WTC11 (cell line): Measurements from ENCODE around the gene C16orf46. TPM values are rescaled to one million over a fixed set of nuclear protein-coding genes. Genes with fewer than 3 reads are reported as not detected.

ENCODE experiments used
- ATAC-seq: fragments of 200-7000 bp; cut with Tn5 transposase; 2 replicates; pipeline ENCODE4 v1.10.0; 2021; ENCODE audit warnings: mild to moderate bottlenecking, moderate library complexity
- CTCF ChIA-PET: fragments of 300-600 bp; sonication (Branson Sonifier 250); formaldehyde crosslinking; loops from one replicate; lab custom pipeline; 2021; ENCODE audit warnings: antibody characterized with exemption; lab: Charles Lee
- POLR2A ChIA-PET: fragments of 350-600 bp; sonication (Branson Sonifier 250); formaldehyde crosslinking; loops from one replicate; lab custom pipeline; 2021; ENCODE audit warnings: antibody characterized with exemption; lab: Charles Lee
- DNase-seq: peaks from one replicate; pipeline ENCODE4 v3.0.0; 2021; ENCODE audit warnings: low spot score
- H3K27ac Mint-ChIP-seq: 2 replicates; pipeline ENCODE4 v1.8.0; 2021; ENCODE audit warnings: mixed read lengths
- H3K27me3 Mint-ChIP-seq: 2 replicates; pipeline ENCODE4 v1.8.0; 2021; ENCODE audit warnings: low read depth, mild to moderate bottlenecking, moderate library complexity, mixed read lengths
- H3K36me3 Mint-ChIP-seq: 2 replicates; pipeline ENCODE4 v1.8.0; 2021; ENCODE audit warnings: mixed read lengths
- H3K4me1 Mint-ChIP-seq: 2 replicates; pipeline ENCODE4 v1.8.0; 2022; ENCODE audit warnings: mixed read lengths
- H3K4me3 Mint-ChIP-seq: 2 replicates; pipeline ENCODE4 v1.8.0; 2021; ENCODE audit warnings: mild to moderate bottlenecking, moderate library complexity, mixed read lengths
- H3K9me3 Mint-ChIP-seq: 2 replicates; pipeline ENCODE4 v1.8.0; 2021; ENCODE audit warnings: mixed read lengths
- ARID4B ChIP-seq: sonication (generic); formaldehyde crosslinking; IDR thresholded peaks from 2 replicates; pipeline ENCODE4 v1.8.0; 2023; ENCODE audit warnings: missing genetic modification reagents, mild to moderate bottlenecking, borderline replicate concordance
- ATF1 ChIP-seq: sonication (generic); formaldehyde crosslinking; IDR thresholded peaks from 2 replicates; pipeline ENCODE4 v1.8.1; 2023; ENCODE audit warnings: mild to moderate bottlenecking, moderate library complexity, missing genetic modification reagents
- ATF2 ChIP-seq: sonication (generic); formaldehyde crosslinking; IDR thresholded peaks from 2 replicates; pipeline ENCODE4 v1.8.1; 2022; ENCODE audit warnings: low read depth, missing genetic modification reagents, borderline replicate concordance
- ATF3 ChIP-seq: sonication (generic); formaldehyde crosslinking; conservative IDR thresholded peaks from 2 replicates; pipeline ENCODE4 v1.8.1; 2022; ENCODE audit warnings: mild to moderate bottlenecking, missing genetic modification reagents
- E2F1 ChIP-seq: sonication (generic); formaldehyde crosslinking; IDR thresholded peaks from 2 replicates; pipeline ENCODE4 v1.8.0; 2022; ENCODE audit warnings: mild to moderate bottlenecking, missing genetic modification reagents
- FOXJ3 ChIP-seq: sonication (generic); formaldehyde crosslinking; IDR thresholded peaks from 2 replicates; pipeline ENCODE4 v1.9.0; 2021; ENCODE audit warnings: missing genetic modification reagents, mild to moderate bottlenecking, borderline replicate concordance
- GABPB1 ChIP-seq: sonication (generic); formaldehyde crosslinking; IDR thresholded peaks from 2 replicates; pipeline ENCODE4 v1.8.1; 2023; ENCODE audit warnings: mild to moderate bottlenecking, missing genetic modification reagents
- HMGA2 ChIP-seq: fragments of 250-450 bp; sonication (Bioruptor Pico); IDR thresholded peaks from 2 replicates; pipeline ENCODE4 v1.4.0; 2021; ENCODE audit warnings: mild to moderate bottlenecking, moderate library complexity
- IRF1 ChIP-seq: sonication (generic); formaldehyde crosslinking; IDR thresholded peaks from 2 replicates; pipeline ENCODE4 v1.8.0; 2023; ENCODE audit warnings: missing genetic modification reagents
- IRF2 ChIP-seq: sonication (generic); formaldehyde crosslinking; IDR thresholded peaks from 2 replicates; pipeline ENCODE4 v1.8.0; 2022; ENCODE audit warnings: low read depth, missing genetic modification reagents, borderline replicate concordance
- MYBL2 ChIP-seq: sonication (generic); formaldehyde crosslinking; IDR thresholded peaks from 2 replicates; pipeline ENCODE4 v1.8.1; 2023; ENCODE audit warnings: mild to moderate bottlenecking, moderate library complexity, missing genetic modification reagents
- NR1H2 ChIP-seq: sonication (generic); formaldehyde crosslinking; IDR thresholded peaks from 2 replicates; pipeline ENCODE4 v1.9.0; 2021; ENCODE audit warnings: mild to moderate bottlenecking, moderate library complexity, missing genetic modification reagents
- NR3C1 ChIP-seq: sonication (generic); formaldehyde crosslinking; conservative IDR thresholded peaks from 2 replicates; pipeline ENCODE4 v1.8.1; 2023; ENCODE audit warnings: low read depth, mild to moderate bottlenecking, missing genetic modification reagents
- SOX15 ChIP-seq: fragments of 250-450 bp; sonication (Bioruptor Pico); IDR thresholded peaks from 2 replicates; pipeline ENCODE4 v1.9.0; 2021; ENCODE audit warnings: mild to moderate bottlenecking
- STAT6 ChIP-seq: sonication (generic); formaldehyde crosslinking; conservative IDR thresholded peaks from 2 replicates; pipeline ENCODE4 v1.8.1; 2023; ENCODE audit warnings: mild to moderate bottlenecking, low read depth, missing genetic modification reagents, moderate library complexity
- ZMAT4 ChIP-seq: fragments of 250-450 bp; sonication (Bioruptor Pico); IDR thresholded peaks from 2 replicates; pipeline ENCODE4 v1.9.0; 2021; ENCODE audit warnings: mild to moderate bottlenecking
- total RNA-seq: library from RNA; stranded (reverse); gene quantifications from 3 replicates; pipeline ENCODE4 v1.2.3, GENCODE V29; 2021

Gene C16orf46
- total RNA-seq, 1 experiment from 2014 or later: 1.2 TPM

- H3K27ac Mint-ChIP-seq: peak overlapping the region; percentile 69
- POLR2A ChIA-PET: no interaction called here
- peak overlapping the region; percentile 45 for H3K4me3 Mint-ChIP-seq
- no peaks in the 10 kb centered on the region; the same call in 1 of the 2 replicates for H3K27me3 Mint-ChIP-seq
- CTCF ChIA-PET: no interaction called here
- ATAC-seq (no peak), DNase-seq (no peak)
- H3K36me3 Mint-ChIP-seq: no peaks in the 10 kb centered on the region; the same call in 1 of the 2 replicates
- TF ChIP-seq ARID4B: no peak
- no peak for TF ChIP-seq GABPB1 (CRISPR knock-in tag)
- no peak for TF ChIP-seq MYBL2 (CRISPR knock-in tag)
- no peak for TF ChIP-seq ATF3 (CRISPR knock-in tag)
- TF ChIP-seq IRF2 (CRISPR knock-in tag): no peak
- no peak for TF ChIP-seq NR1H2 (CRISPR knock-in tag)
- TF ChIP-seq NR3C1 (CRISPR knock-in tag): no peak
- no peak for TF ChIP-seq ATF2 (CRISPR knock-in tag)
- no peak for TF ChIP-seq ATF1 (CRISPR knock-in tag)
- no peak for TF ChIP-seq FOXJ3 (CRISPR knock-in tag)
- no peak for TF ChIP-seq E2F1 (CRISPR knock-in tag)
- TF ChIP-seq HMGA2 (CRISPR knock-in tag): no peak
- TF ChIP-seq STAT6 (CRISPR knock-in tag): no peak
- no peak for TF ChIP-seq SOX15 (CRISPR knock-in tag)
- TF ChIP-seq IRF1 (CRISPR knock-in tag): no peak
- TF ChIP-seq ZMAT4 (CRISPR knock-in tag): no peak
- peaks cover 6% of the 10 kb centered on the region for H3K9me3 Mint-ChIP-seq
- peaks cover 13% of the 10 kb centered on the region for H3K4me1 Mint-ChIP-seq
Observed at GRCh38 chr16:81096715-81097208, 19.7 kb upstream of the C16orf46 start.
